NB4 (cell line): Measurements from ENCODE around the gene CHSY1.

ENCODE experiments used
- POLR2A ChIP-seq: IDR thresholded peaks from 2 replicates; pipeline ENCODE4 v1.6.1; 2011; ENCODE audit warnings: mild to moderate bottlenecking; ENCODE audit not compliant: insufficient read length; ENCODE audit errors: extremely low read depth
- TF ChIP-seq, protein P1 (sequence below): IDR thresholded peaks from one replicate; pipeline ENCODE4 v1.5.1; 2012; ENCODE audit warnings: low read depth, low read length

DNA sequence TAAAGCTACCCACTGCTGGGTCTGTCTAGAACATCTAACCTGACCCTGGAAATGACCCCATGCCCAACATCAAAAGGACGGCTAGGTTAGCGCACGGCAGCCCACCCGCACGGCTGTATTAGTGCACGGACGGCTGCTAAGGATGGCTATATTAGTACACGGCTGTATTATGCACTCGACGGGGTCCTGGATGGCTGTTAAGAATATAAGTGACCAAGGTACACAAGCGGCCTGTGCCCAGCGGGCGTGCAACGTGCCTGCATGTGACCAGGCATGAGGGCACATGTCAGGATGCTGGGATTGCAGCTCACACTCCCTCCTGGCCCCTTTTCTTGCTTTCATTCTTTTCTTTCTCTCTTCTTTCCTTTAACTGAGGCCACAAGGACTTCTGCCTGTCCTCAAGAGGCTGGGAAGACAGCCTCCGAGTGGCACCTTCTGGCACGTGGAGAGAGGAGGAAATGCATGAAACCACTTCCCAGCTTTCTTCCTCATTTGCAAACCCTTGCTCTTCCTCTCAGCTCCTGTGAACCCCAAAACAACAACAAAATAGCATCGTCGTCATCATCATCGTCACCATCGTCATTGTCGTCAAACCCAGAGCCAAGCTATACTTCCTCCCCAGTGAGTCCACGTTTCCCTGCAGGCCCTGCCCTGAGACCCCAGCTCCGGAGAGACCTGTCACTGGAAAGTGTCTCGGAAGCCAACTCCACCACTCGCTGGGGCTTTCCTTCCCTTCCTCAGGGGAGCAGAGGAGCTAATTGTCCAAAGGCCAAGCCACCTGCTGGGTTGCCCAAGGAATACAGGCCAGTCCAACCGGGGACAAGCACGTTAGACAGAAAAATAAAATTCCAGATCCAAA lies 101.8 kb downstream of the CHSY1 start:
- TF ChIP-seq, protein P1, sequence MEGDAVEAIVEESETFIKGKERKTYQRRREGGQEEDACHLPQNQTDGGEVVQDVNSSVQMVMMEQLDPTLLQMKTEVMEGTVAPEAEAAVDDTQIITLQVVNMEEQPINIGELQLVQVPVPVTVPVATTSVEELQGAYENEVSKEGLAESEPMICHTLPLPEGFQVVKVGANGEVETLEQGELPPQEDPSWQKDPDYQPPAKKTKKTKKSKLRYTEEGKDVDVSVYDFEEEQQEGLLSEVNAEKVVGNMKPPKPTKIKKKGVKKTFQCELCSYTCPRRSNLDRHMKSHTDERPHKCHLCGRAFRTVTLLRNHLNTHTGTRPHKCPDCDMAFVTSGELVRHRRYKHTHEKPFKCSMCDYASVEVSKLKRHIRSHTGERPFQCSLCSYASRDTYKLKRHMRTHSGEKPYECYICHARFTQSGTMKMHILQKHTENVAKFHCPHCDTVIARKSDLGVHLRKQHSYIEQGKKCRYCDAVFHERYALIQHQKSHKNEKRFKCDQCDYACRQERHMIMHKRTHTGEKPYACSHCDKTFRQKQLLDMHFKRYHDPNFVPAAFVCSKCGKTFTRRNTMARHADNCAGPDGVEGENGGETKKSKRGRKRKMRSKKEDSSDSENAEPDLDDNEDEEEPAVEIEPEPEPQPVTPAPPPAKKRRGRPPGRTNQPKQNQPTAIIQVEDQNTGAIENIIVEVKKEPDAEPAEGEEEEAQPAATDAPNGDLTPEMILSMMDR: no peak
- TF ChIP-seq POLR2A: no peak
